WTC11 (cell line): ENCODE measurements around the gene MTG1. TPM values are rescaled to one million over a fixed set of nuclear protein-coding genes. Genes with fewer than 3 reads are reported as not detected.

ENCODE experiments used
- ATAC-seq: fragments of 200-7000 bp; cut with Tn5 transposase; 2 replicates; pipeline ENCODE4 v1.10.0; 2021; ENCODE audit warnings: mild to moderate bottlenecking, moderate library complexity
- CTCF ChIA-PET: fragments of 300-600 bp; sonication (Branson Sonifier 250); formaldehyde crosslinking; loops from one replicate; lab custom pipeline; 2021; ENCODE audit warnings: antibody characterized with exemption; lab: Charles Lee
- POLR2A ChIA-PET: fragments of 350-600 bp; sonication (Branson Sonifier 250); formaldehyde crosslinking; loops from one replicate; lab custom pipeline; 2021; ENCODE audit warnings: antibody characterized with exemption; lab: Charles Lee
- DNase-seq: peaks from one replicate; pipeline ENCODE4 v3.0.0; 2021; ENCODE audit warnings: low spot score
- H3K27ac Mint-ChIP-seq: 2 replicates; pipeline ENCODE4 v1.8.0; 2021; ENCODE audit warnings: mixed read lengths
- H3K27me3 Mint-ChIP-seq: 2 replicates; pipeline ENCODE4 v1.8.0; 2021; ENCODE audit warnings: low read depth, mild to moderate bottlenecking, moderate library complexity, mixed read lengths
- H3K36me3 Mint-ChIP-seq: 2 replicates; pipeline ENCODE4 v1.8.0; 2021; ENCODE audit warnings: mixed read lengths
- H3K4me1 Mint-ChIP-seq: 2 replicates; pipeline ENCODE4 v1.8.0; 2022; ENCODE audit warnings: mixed read lengths
- H3K4me3 Mint-ChIP-seq: 2 replicates; pipeline ENCODE4 v1.8.0; 2021; ENCODE audit warnings: mild to moderate bottlenecking, moderate library complexity, mixed read lengths
- H3K9me3 Mint-ChIP-seq: 2 replicates; pipeline ENCODE4 v1.8.0; 2021; ENCODE audit warnings: mixed read lengths
- ATF3 ChIP-seq: sonication (generic); formaldehyde crosslinking; conservative IDR thresholded peaks from 2 replicates; pipeline ENCODE4 v1.8.1; 2022; ENCODE audit warnings: mild to moderate bottlenecking, missing genetic modification reagents
- CBFB ChIP-seq: sonication (generic); formaldehyde crosslinking; IDR thresholded peaks from 2 replicates; pipeline ENCODE4 v1.8.1; 2022; ENCODE audit warnings: mild to moderate bottlenecking, low read depth, missing genetic modification reagents
- CREM ChIP-seq: sonication (generic); formaldehyde crosslinking; IDR thresholded peaks from 2 replicates; pipeline ENCODE4 v1.8.1; 2022; ENCODE audit warnings: mild to moderate bottlenecking, missing genetic modification reagents, moderate library complexity
- NFATC4 ChIP-seq: fragments of 250-450 bp; sonication (Bioruptor Pico); IDR thresholded peaks from 2 replicates; pipeline ENCODE4 v1.9.0; 2021; ENCODE audit warnings: mild to moderate bottlenecking
- NFE2L1 ChIP-seq: sonication (generic); formaldehyde crosslinking; IDR thresholded peaks from 2 replicates; pipeline ENCODE4 v1.8.1; 2023; ENCODE audit warnings: missing genetic modification reagents
- NFYB ChIP-seq: sonication (generic); formaldehyde crosslinking; conservative IDR thresholded peaks from 2 replicates; pipeline ENCODE4 v1.8.0; 2022; ENCODE audit warnings: low read depth, missing genetic modification reagents
- OVOL2 ChIP-seq: fragments of 250-450 bp; sonication (Bioruptor Pico); IDR thresholded peaks from 2 replicates; pipeline ENCODE4 v1.9.0; 2021; ENCODE audit warnings: mild to moderate bottlenecking, borderline replicate concordance
- STAT6 ChIP-seq: sonication (generic); formaldehyde crosslinking; conservative IDR thresholded peaks from 2 replicates; pipeline ENCODE4 v1.8.1; 2023; ENCODE audit warnings: mild to moderate bottlenecking, low read depth, missing genetic modification reagents, moderate library complexity
- TCF7 ChIP-seq: sonication (generic); formaldehyde crosslinking; IDR thresholded peaks from 2 replicates; pipeline ENCODE4 v1.8.0; 2022; ENCODE audit warnings: mild to moderate bottlenecking, low read depth, missing genetic modification reagents, moderate library complexity
- TEAD4 ChIP-seq: sonication (generic); formaldehyde crosslinking; IDR thresholded peaks from 2 replicates; pipeline ENCODE4 v1.8.0; 2022; ENCODE audit warnings: mild to moderate bottlenecking, missing genetic modification reagents
- total RNA-seq: library from RNA; stranded (reverse); gene quantifications from 3 replicates; pipeline ENCODE4 v1.2.3, GENCODE V29; 2021
- TF ChIP-seq, protein P1 (sequence below): sonication (generic); formaldehyde crosslinking; IDR thresholded peaks from 2 replicates; pipeline ENCODE4 v1.8.1; 2023; ENCODE audit warnings: mild to moderate bottlenecking, missing genetic modification reagents
- TF ChIP-seq, protein P2 (sequence below): sonication (generic); formaldehyde crosslinking; IDR thresholded peaks from 2 replicates; pipeline ENCODE4 v1.8.0; 2022; ENCODE audit warnings: missing genetic modification reagents
- TF ChIP-seq, protein P3 (sequence below): fragments of 250-450 bp; sonication (Bioruptor Pico); IDR thresholded peaks from 2 replicates; pipeline ENCODE4 v1.9.0; 2021; ENCODE audit warnings: mild to moderate bottlenecking, borderline replicate concordance
- TF ChIP-seq, protein P4 (sequence below): fragments of 200-600 bp; IDR thresholded peaks from 2 replicates; pipeline ENCODE4 v1.8.0; 2022; ENCODE audit warnings: antibody characterized with exemption
- TF ChIP-seq, protein P5 (sequence below): sonication (generic); formaldehyde crosslinking; IDR thresholded peaks from 2 replicates; pipeline ENCODE4 v1.8.1; 2022; ENCODE audit warnings: low read depth, missing genetic modification reagents, borderline replicate concordance
- TF ChIP-seq, protein P6 (sequence below): sonication (generic); formaldehyde crosslinking; IDR thresholded peaks from 2 replicates; pipeline ENCODE4 v1.8.1; 2022; ENCODE audit warnings: missing genetic modification reagents, borderline replicate concordance

MTG1 gene
- total RNA-seq, 1 experiment from 2014 or later, result 63.0 TPM

GRCh38 chr10:133365461-133366129 is 28.4 kb upstream of the MTG1 start:
- peaks cover 4% of the 10 kb centered on the region for H3K27me3 Mint-ChIP-seq
- H3K36me3 Mint-ChIP-seq, result peaks cover 56% of the 10 kb centered on the region
- ChIA-PET CTCF (no interaction called here), POLR2A (no interaction called here)
- DNase-seq (no peak), ATAC-seq (no peak)
- no peaks in the 10 kb centered on the region for H3K4me1 Mint-ChIP-seq
- H3K27ac Mint-ChIP-seq, result no peak overlapping the region
- H3K4me3 Mint-ChIP-seq, result no peak overlapping the region
- H3K9me3 Mint-ChIP-seq, result no peaks in the 10 kb centered on the region
- TF ChIP-seq TCF7 (CRISPR knock-in tag) (no peak), TEAD4 (CRISPR knock-in tag) (no peak), CREM (CRISPR knock-in tag) (no peak), NFE2L1 (CRISPR knock-in tag) (no peak), STAT6 (CRISPR knock-in tag) (no peak), NFYB (CRISPR knock-in tag) (no peak), OVOL2 (no peak), NFATC4 (CRISPR knock-in tag) (no peak), CBFB (CRISPR knock-in tag) (no peak), ATF3 (CRISPR knock-in tag) (no peak)
- TF ChIP-seq, protein P1, sequence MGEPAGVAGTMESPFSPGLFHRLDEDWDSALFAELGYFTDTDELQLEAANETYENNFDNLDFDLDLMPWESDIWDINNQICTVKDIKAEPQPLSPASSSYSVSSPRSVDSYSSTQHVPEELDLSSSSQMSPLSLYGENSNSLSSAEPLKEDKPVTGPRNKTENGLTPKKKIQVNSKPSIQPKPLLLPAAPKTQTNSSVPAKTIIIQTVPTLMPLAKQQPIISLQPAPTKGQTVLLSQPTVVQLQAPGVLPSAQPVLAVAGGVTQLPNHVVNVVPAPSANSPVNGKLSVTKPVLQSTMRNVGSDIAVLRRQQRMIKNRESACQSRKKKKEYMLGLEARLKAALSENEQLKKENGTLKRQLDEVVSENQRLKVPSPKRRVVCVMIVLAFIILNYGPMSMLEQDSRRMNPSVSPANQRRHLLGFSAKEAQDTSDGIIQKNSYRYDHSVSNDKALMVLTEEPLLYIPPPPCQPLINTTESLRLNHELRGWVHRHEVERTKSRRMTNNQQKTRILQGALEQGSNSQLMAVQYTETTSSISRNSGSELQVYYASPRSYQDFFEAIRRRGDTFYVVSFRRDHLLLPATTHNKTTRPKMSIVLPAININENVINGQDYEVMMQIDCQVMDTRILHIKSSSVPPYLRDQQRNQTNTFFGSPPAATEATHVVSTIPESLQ (CRISPR knock-in tag), result no peak
- TF ChIP-seq, protein P2, sequence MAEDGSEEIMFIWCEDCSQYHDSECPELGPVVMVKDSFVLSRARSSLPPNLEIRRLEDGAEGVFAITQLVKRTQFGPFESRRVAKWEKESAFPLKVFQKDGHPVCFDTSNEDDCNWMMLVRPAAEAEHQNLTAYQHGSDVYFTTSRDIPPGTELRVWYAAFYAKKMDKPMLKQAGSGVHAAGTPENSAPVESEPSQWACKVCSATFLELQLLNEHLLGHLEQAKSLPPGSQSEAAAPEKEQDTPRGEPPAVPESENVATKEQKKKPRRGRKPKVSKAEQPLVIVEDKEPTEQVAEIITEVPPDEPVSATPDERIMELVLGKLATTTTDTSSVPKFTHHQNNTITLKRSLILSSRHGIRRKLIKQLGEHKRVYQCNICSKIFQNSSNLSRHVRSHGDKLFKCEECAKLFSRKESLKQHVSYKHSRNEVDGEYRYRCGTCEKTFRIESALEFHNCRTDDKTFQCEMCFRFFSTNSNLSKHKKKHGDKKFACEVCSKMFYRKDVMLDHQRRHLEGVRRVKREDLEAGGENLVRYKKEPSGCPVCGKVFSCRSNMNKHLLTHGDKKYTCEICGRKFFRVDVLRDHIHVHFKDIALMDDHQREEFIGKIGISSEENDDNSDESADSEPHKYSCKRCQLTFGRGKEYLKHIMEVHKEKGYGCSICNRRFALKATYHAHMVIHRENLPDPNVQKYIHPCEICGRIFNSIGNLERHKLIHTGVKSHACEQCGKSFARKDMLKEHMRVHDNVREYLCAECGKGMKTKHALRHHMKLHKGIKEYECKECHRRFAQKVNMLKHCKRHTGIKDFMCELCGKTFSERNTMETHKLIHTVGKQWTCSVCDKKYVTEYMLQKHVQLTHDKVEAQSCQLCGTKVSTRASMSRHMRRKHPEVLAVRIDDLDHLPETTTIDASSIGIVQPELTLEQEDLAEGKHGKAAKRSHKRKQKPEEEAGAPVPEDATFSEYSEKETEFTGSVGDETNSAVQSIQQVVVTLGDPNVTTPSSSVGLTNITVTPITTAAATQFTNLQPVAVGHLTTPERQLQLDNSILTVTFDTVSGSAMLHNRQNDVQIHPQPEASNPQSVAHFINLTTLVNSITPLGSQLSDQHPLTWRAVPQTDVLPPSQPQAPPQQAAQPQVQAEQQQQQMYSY, result no peak
- TF ChIP-seq, protein P3, sequence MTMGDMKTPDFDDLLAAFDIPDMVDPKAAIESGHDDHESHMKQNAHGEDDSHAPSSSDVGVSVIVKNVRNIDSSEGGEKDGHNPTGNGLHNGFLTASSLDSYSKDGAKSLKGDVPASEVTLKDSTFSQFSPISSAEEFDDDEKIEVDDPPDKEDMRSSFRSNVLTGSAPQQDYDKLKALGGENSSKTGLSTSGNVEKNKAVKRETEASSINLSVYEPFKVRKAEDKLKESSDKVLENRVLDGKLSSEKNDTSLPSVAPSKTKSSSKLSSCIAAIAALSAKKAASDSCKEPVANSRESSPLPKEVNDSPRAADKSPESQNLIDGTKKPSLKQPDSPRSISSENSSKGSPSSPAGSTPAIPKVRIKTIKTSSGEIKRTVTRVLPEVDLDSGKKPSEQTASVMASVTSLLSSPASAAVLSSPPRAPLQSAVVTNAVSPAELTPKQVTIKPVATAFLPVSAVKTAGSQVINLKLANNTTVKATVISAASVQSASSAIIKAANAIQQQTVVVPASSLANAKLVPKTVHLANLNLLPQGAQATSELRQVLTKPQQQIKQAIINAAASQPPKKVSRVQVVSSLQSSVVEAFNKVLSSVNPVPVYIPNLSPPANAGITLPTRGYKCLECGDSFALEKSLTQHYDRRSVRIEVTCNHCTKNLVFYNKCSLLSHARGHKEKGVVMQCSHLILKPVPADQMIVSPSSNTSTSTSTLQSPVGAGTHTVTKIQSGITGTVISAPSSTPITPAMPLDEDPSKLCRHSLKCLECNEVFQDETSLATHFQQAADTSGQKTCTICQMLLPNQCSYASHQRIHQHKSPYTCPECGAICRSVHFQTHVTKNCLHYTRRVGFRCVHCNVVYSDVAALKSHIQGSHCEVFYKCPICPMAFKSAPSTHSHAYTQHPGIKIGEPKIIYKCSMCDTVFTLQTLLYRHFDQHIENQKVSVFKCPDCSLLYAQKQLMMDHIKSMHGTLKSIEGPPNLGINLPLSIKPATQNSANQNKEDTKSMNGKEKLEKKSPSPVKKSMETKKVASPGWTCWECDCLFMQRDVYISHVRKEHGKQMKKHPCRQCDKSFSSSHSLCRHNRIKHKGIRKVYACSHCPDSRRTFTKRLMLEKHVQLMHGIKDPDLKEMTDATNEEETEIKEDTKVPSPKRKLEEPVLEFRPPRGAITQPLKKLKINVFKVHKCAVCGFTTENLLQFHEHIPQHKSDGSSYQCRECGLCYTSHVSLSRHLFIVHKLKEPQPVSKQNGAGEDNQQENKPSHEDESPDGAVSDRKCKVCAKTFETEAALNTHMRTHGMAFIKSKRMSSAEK (CRISPR knock-in tag), result no peak
- TF ChIP-seq, protein P4, sequence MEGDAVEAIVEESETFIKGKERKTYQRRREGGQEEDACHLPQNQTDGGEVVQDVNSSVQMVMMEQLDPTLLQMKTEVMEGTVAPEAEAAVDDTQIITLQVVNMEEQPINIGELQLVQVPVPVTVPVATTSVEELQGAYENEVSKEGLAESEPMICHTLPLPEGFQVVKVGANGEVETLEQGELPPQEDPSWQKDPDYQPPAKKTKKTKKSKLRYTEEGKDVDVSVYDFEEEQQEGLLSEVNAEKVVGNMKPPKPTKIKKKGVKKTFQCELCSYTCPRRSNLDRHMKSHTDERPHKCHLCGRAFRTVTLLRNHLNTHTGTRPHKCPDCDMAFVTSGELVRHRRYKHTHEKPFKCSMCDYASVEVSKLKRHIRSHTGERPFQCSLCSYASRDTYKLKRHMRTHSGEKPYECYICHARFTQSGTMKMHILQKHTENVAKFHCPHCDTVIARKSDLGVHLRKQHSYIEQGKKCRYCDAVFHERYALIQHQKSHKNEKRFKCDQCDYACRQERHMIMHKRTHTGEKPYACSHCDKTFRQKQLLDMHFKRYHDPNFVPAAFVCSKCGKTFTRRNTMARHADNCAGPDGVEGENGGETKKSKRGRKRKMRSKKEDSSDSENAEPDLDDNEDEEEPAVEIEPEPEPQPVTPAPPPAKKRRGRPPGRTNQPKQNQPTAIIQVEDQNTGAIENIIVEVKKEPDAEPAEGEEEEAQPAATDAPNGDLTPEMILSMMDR, result no peak
- TF ChIP-seq, protein P5, sequence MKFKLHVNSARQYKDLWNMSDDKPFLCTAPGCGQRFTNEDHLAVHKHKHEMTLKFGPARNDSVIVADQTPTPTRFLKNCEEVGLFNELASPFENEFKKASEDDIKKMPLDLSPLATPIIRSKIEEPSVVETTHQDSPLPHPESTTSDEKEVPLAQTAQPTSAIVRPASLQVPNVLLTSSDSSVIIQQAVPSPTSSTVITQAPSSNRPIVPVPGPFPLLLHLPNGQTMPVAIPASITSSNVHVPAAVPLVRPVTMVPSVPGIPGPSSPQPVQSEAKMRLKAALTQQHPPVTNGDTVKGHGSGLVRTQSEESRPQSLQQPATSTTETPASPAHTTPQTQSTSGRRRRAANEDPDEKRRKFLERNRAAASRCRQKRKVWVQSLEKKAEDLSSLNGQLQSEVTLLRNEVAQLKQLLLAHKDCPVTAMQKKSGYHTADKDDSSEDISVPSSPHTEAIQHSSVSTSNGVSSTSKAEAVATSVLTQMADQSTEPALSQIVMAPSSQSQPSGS, result no peak
- TF ChIP-seq, protein P6, sequence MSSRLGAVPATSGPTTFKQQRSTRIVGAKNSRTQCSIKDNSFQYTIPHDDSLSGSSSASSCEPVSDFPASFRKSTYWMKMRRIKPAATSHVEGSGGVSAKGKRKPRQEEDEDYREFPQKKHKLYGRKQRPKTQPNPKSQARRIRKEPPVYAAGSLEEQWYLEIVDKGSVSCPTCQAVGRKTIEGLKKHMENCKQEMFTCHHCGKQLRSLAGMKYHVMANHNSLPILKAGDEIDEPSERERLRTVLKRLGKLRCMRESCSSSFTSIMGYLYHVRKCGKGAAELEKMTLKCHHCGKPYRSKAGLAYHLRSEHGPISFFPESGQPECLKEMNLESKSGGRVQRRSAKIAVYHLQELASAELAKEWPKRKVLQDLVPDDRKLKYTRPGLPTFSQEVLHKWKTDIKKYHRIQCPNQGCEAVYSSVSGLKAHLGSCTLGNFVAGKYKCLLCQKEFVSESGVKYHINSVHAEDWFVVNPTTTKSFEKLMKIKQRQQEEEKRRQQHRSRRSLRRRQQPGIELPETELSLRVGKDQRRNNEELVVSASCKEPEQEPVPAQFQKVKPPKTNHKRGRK (CRISPR knock-in tag), result no peak
